Gastrocnemius medialis (tissue), 4 donors: ENCODE measurements around the gene PCLO. TPM values are rescaled to one million over a fixed set of nuclear protein-coding genes. Genes with fewer than 3 reads are reported as not detected.

Experiments
- ATAC-seq, 2 donors: fragments of 150-250 bp; one replicate each; pipeline ENCODE4 v1.9.1; 2016
- DNase-seq, 2 donors: peaks; one replicate each; pipeline ENCODE4 v3.0.0-alpha.2; 2019
- H3K27ac ChIP-seq, 4 donors: fragments of 200-600 bp; sonication (generic); 1 replicate in 1 of 4; 2 replicates in 3 of 4; pipeline ENCODE4 v1.5.1; 2016 to 2018; ENCODE audit warnings: mild to moderate bottlenecking in 2 of 4, moderate library complexity in 1 of 4
- H3K27me3 ChIP-seq, 3 donors: fragments of 200-600 bp; sonication (generic) in 2 of 3; 1 replicate in 1 of 3; 2 replicates in 2 of 3; pipeline versions ENCODE4 v1.5.1 to v1.6.0; 2016 to 2019; ENCODE audit warnings: mild to moderate bottlenecking in 1 of 3, moderate library complexity in 1 of 3
- H3K36me3 ChIP-seq, 2 donors: fragments of 200-600 bp; sonication (generic) in 1 of 2; one replicate each; pipeline ENCODE4 v1.5.1; 2017 to 2018
- H3K4me1 ChIP-seq, 2 donors: fragments of 200-600 bp; sonication (generic) in 1 of 2; one replicate each; pipeline ENCODE4 v1.5.1; 2016 to 2017; ENCODE audit warnings: mild to moderate bottlenecking in 2 of 2
- H3K4me3 ChIP-seq, 4 donors: fragments of 200-600 bp; sonication (generic) in 3 of 4; 1 replicate in 1 of 4; 2 replicates in 3 of 4; pipeline ENCODE4 v1.5.1; 2016 to 2019; ENCODE audit warnings: mild to moderate bottlenecking in 2 of 4
- H3K9me3 ChIP-seq, 3 donors: fragments of 200-600 bp; sonication (generic) in 2 of 3; 1 replicate in 1 of 3; 2 replicates in 2 of 3; pipeline ENCODE4 v1.5.1; 2016 to 2019
- POLR2A ChIP-seq, 2 donors: fragments of 450-650 bp; IDR thresholded peaks; one replicate each; pipeline ENCODE4 v1.6.1; 2017; ENCODE audit warnings: antibody characterized with exemption in 2 of 2, mild to moderate bottlenecking in 2 of 2, moderate library complexity in 2 of 2
- in situ Hi-C, 4 donors: fragments of 200-750 bp; cut with MboI; loops; one replicate each; pipeline versions ENCODE4 v1.15.0 to v1.8.0; 2017; ENCODE audit warnings: low sequenced_read_pairs in 4 of 4
- intact Hi-C: fragments of 100-400 bp; cut with DNase I; formaldehyde crosslinking; loops from one replicate; pipeline ENCODE4 v1.15.1; 2023; ENCODE audit warnings: low total_unique reads
- total RNA-seq, 4 donors: library from RNA; depleted of rRNA; stranded (reverse); fragments of >200 nt; gene quantifications; one replicate each; pipeline versions ENCODE4 v1.1.0 to v1.2.3, GENCODE V29; 2016
- TF ChIP-seq, protein P1 (sequence below), 5 experiments: fragments of 450-650 bp in 3 of 5; fragments of 200-600 bp in 2 of 5; sonication (generic) in 2 of 5; IDR thresholded peaks in 4 of 5; conservative IDR thresholded peaks in 1 of 5; 1 replicate in 4 of 5; 2 replicates in 1 of 5; pipeline ENCODE4 v1.5.1; 2016 to 2019; ENCODE audit warnings: antibody characterized with exemption in 5 of 5, mild to moderate bottlenecking in 3 of 5, moderate library complexity in 3 of 5

Gene PCLO
- total RNA-seq, 4 donors from 2014 or later = 0.05 to 0.29 TPM; not detected in 2

- intact Hi-C loops (no loop called here), in situ Hi-C loops (no loop called here)
- TF ChIP-seq POLR2A (IDR thresholded peaks at IDR 0.05) = no peak
- TF ChIP-seq, protein P1, sequence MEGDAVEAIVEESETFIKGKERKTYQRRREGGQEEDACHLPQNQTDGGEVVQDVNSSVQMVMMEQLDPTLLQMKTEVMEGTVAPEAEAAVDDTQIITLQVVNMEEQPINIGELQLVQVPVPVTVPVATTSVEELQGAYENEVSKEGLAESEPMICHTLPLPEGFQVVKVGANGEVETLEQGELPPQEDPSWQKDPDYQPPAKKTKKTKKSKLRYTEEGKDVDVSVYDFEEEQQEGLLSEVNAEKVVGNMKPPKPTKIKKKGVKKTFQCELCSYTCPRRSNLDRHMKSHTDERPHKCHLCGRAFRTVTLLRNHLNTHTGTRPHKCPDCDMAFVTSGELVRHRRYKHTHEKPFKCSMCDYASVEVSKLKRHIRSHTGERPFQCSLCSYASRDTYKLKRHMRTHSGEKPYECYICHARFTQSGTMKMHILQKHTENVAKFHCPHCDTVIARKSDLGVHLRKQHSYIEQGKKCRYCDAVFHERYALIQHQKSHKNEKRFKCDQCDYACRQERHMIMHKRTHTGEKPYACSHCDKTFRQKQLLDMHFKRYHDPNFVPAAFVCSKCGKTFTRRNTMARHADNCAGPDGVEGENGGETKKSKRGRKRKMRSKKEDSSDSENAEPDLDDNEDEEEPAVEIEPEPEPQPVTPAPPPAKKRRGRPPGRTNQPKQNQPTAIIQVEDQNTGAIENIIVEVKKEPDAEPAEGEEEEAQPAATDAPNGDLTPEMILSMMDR (IDR thresholded peaks at IDR 0.05 in 4 of 5, conservative IDR thresholded peaks at IDR 0.05 in 1 of 5) = no peak
These were observed 13.9 kb downstream of the PCLO start for GRCh38 chr7:83148776-83149175.

DNA sequence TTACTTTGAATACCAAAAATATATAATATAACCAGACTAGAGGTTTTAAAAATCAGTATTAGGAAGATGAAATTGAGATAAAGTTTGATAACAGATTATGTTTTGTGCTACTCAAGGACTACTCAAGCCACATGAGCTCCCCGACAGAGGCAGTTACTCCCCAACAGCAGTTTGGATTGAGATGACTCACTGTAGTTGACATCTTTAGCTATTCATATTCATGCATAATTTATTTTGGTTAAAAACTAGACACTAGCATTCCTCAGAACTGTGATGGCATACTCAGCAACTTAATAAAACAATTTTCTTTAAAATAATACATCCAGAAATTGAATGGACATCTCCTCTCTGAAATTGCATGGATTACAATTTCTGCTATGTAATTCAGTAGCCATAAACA lies 19.6 kb downstream of the PCLO start:
- H3K4me3 ChIP-seq = no peak overlapping the region
- intact Hi-C loops = no loop called here
- no peaks in the 10 kb centered on the region for H3K36me3 ChIP-seq
- no peak for DNase-seq
- in situ Hi-C loops = no loop called here
- no peaks in the 10 kb centered on the region for H3K9me3 ChIP-seq
- no peak overlapping the region for H3K27ac ChIP-seq
- H3K4me1 ChIP-seq = no peaks in the 10 kb centered on the region
- no peak for TF ChIP-seq POLR2A (IDR thresholded peaks at IDR 0.05)
- TF ChIP-seq, protein P1 (IDR thresholded peaks at IDR 0.05 in 4 of 5, conservative IDR thresholded peaks at IDR 0.05 in 1 of 5) = no peak
- no peak for ATAC-seq
- no peaks in the 10 kb centered on the region for H3K27me3 ChIP-seq

More at GRCh38 chr7:83148776-83149175, 13.9 kb downstream of the PCLO start:
- Histone ChIP-seq H3K9me3 (no peaks in the 10 kb centered on the region), H3K4me3 (no peak overlapping the region), H3K36me3 (no peaks in the 10 kb centered on the region), H3K27me3 (no peaks in the 10 kb centered on the region), H3K4me1 (no peaks in the 10 kb centered on the region), H3K27ac (no peak overlapping the region)
- ATAC-seq (no peak), DNase-seq (no peak)

- intact Hi-C loops = no loop called here
- in situ Hi-C loops = no loop called here
- no peaks in the 10 kb centered on the region for H3K27me3 ChIP-seq
- H3K36me3 ChIP-seq = no peaks in the 10 kb centered on the region
- no peaks in the 10 kb centered on the region for H3K4me1 ChIP-seq
- no peak overlapping the region for H3K27ac ChIP-seq
- H3K9me3 ChIP-seq = no peaks in the 10 kb centered on the region
- DNase-seq = no peak
- no peak for TF ChIP-seq POLR2A (IDR thresholded peaks at IDR 0.05)
- TF ChIP-seq, protein P1 (IDR thresholded peaks at IDR 0.05 in 4 of 5, conservative IDR thresholded peaks at IDR 0.05 in 1 of 5) = no peak
- no peak overlapping the region for H3K4me3 ChIP-seq
- ATAC-seq = no peak
These were observed 20.3 kb downstream of the PCLO start for GRCh38 chr7:83142365-83142764.

- Histone ChIP-seq H3K27me3 (no peaks in the 10 kb centered on the region), H3K9me3 (no peaks in the 10 kb centered on the region), H3K4me3 (no peak overlapping the region), H3K36me3 (no peaks in the 10 kb centered on the region), H3K27ac (no peak overlapping the region), H3K4me1 (no peaks in the 10 kb centered on the region)
- DNase-seq (no peak), ATAC-seq (no peak)
- intact Hi-C loops = no loop called here
- TF ChIP-seq, protein P1 (IDR thresholded peaks at IDR 0.05 in 4 of 5, conservative IDR thresholded peaks at IDR 0.05 in 1 of 5) = no peak
- TF ChIP-seq POLR2A (IDR thresholded peaks at IDR 0.05) = no peak
- in situ Hi-C loops = no loop called here
These were observed 20.8 kb downstream of the PCLO start for GRCh38 chr7:83141927-83142326.
